A673 (cell line): ENCODE measurements around the gene TCF3.

Experiments used
- EZH2 ChIP-seq: fragments of 200-600 bp; sonication (generic); IDR thresholded peaks from 2 replicates; pipeline ENCODE4 v1.6.1; 2017; ENCODE audit warnings: borderline replicate concordance, low read depth, mild to moderate bottlenecking, mixed read lengths, antibody characterized with exemption, low read length; ENCODE audit not compliant: poor library complexity, severe bottlenecking
- TF ChIP-seq, protein P1 (sequence below): fragments of 300-800, 200-600 bp; sonication (generic); conservative IDR thresholded peaks from 2 replicates; pipeline ENCODE4 v1.5.1; 2017; ENCODE audit warnings: low read depth, mild to moderate bottlenecking, antibody characterized with exemption, low read length, moderate library complexity, mixed read lengths

DNA sequence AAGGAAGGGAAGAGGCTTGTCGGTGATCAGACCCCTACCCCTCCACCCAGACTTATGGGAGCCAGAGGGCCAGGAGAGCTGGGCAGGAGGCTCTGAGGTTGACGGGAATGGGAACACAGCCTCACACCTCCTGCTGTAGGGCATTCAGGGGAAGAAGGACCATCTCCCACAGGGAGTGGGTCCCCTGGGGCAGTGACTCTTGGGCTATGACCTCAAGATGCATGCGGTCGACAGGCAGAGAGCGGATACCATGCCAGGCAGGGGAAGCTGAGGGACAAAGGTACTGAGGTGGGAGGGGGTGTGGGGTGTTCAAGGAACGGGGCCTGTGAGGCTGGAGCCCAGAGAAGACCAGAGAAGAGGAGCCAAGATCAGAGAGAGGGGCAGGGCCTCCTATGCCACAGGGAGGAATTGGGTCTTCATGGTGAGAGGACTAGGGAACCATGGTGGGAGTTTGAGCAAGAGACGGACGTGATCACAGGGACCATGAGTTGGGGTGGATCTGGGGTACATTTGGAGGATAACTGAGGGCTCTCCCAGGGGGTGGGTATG is 4.6 kb upstream of the TCF3 start:
- TF ChIP-seq, protein P1, sequence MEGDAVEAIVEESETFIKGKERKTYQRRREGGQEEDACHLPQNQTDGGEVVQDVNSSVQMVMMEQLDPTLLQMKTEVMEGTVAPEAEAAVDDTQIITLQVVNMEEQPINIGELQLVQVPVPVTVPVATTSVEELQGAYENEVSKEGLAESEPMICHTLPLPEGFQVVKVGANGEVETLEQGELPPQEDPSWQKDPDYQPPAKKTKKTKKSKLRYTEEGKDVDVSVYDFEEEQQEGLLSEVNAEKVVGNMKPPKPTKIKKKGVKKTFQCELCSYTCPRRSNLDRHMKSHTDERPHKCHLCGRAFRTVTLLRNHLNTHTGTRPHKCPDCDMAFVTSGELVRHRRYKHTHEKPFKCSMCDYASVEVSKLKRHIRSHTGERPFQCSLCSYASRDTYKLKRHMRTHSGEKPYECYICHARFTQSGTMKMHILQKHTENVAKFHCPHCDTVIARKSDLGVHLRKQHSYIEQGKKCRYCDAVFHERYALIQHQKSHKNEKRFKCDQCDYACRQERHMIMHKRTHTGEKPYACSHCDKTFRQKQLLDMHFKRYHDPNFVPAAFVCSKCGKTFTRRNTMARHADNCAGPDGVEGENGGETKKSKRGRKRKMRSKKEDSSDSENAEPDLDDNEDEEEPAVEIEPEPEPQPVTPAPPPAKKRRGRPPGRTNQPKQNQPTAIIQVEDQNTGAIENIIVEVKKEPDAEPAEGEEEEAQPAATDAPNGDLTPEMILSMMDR = no peak
- no peak for TF ChIP-seq EZH2
